Parathyroid adenoma (tissue), 2 donors: ENCODE results near the gene CXorf58.
A peak's percentile ranks its signal among the peaks of the same experiment; 100 is the strongest.

Source experiments
- H2AFZ ChIP-seq: fragments of 300-600 bp; sonication (generic); one replicate; pipeline ENCODE4 v1.7.0; 2017; ENCODE audit warnings: antibody characterized with exemption, mild to moderate bottlenecking
- H3K27ac ChIP-seq: fragments of 300-600 bp; sonication (generic); one replicate; pipeline ENCODE4 v1.7.0; 2017
- H3K27me3 ChIP-seq: fragments of 300-600 bp; sonication (generic); one replicate; pipeline ENCODE4 v1.7.0; 2017; ENCODE audit warnings: low read length; ENCODE audit not compliant: control insufficient read depth, insufficient read depth
- H3K36me3 ChIP-seq: fragments of 300-600 bp; sonication (generic); one replicate; pipeline ENCODE4 v1.7.0; 2017; ENCODE audit warnings: low read length; ENCODE audit not compliant: control insufficient read depth, insufficient read depth
- H3K4me1 ChIP-seq: fragments of 300-600 bp; sonication (generic); one replicate; pipeline ENCODE4 v1.7.0; 2017; ENCODE audit warnings: control low read depth
- H3K4me2 ChIP-seq: fragments of 300-600 bp; sonication (generic); one replicate; pipeline ENCODE4 v1.7.0; 2017; ENCODE audit warnings: low read length
- H3K4me3 ChIP-seq: fragments of 300-600 bp; sonication (generic); one replicate; pipeline ENCODE4 v1.7.0; 2017; ENCODE audit warnings: low read depth, low read length
- H3K79me2 ChIP-seq: fragments of 300-600 bp; sonication (generic); one replicate; pipeline ENCODE4 v1.7.0; 2017; ENCODE audit warnings: control low read depth
- H3K9ac ChIP-seq: fragments of 300-600 bp; sonication (generic); one replicate; pipeline ENCODE4 v1.7.0; 2017; ENCODE audit warnings: mild to moderate bottlenecking
- H3K9me3 ChIP-seq: fragments of 300-600 bp; sonication (generic); one replicate; pipeline ENCODE4 v1.7.0; 2017; ENCODE audit warnings: low read length; ENCODE audit not compliant: control insufficient read depth
- CTCF ChIP-seq: fragments of 300-600 bp; sonication (generic); IDR thresholded peaks from one replicate; pipeline ENCODE4 v1.7.0; 2017; ENCODE audit warnings: antibody characterized with exemption, mild to moderate bottlenecking
- donor health status: primary hyperparathyroidism.

The CXorf58 gene

GRCh38 chrX:23908219-23909004 is 606 bp downstream of the CXorf58 start:
- H3K9ac ChIP-seq: no peak overlapping the region
- H3K79me2 ChIP-seq: no peaks in the 10 kb centered on the region
- H3K36me3 ChIP-seq: no peaks in the 10 kb centered on the region
- peaks cover 7% of the 10 kb centered on the region for H3K4me1 ChIP-seq
- TF ChIP-seq CTCF: peak; percentile 36
- peak overlapping the region; percentile 92 for H2AFZ ChIP-seq
- peak overlapping the region; percentile 94 for H3K27ac ChIP-seq
- peak overlapping the region; percentile 71 for H3K4me3 ChIP-seq
- no peaks in the 10 kb centered on the region for H3K27me3 ChIP-seq
- no peaks in the 10 kb centered on the region for H3K9me3 ChIP-seq
- H3K4me2 ChIP-seq: peak overlapping the region; percentile 62

GRCh38 chrX:23911126-23911835 is 3.5 kb downstream of the CXorf58 start:
- H3K27me3 ChIP-seq: no peaks in the 10 kb centered on the region
- H3K9me3 ChIP-seq: no peaks in the 10 kb centered on the region
- H3K36me3 ChIP-seq: no peaks in the 10 kb centered on the region
- H3K4me3 ChIP-seq: no peak overlapping the region
- H2AFZ ChIP-seq: no peak overlapping the region
- no peak for TF ChIP-seq CTCF
- no peak overlapping the region for H3K27ac ChIP-seq
- H3K9ac ChIP-seq: no peak overlapping the region
- H3K4me1 ChIP-seq: peaks cover 3% of the 10 kb centered on the region
- H3K79me2 ChIP-seq: no peaks in the 10 kb centered on the region
- H3K4me2 ChIP-seq: no peak overlapping the region

- H2AFZ ChIP-seq: no peak overlapping the region
- H3K27me3 ChIP-seq: no peaks in the 10 kb centered on the region
- no peak overlapping the region for H3K4me2 ChIP-seq
- H3K79me2 ChIP-seq: no peaks in the 10 kb centered on the region
- H3K4me1 ChIP-seq: no peaks in the 10 kb centered on the region
- no peak overlapping the region for H3K4me3 ChIP-seq
- no peaks in the 10 kb centered on the region for H3K36me3 ChIP-seq
- no peak for TF ChIP-seq CTCF
- H3K9ac ChIP-seq: no peak overlapping the region
- no peak overlapping the region for H3K27ac ChIP-seq
- H3K9me3 ChIP-seq: no peaks in the 10 kb centered on the region
Measured at GRCh38 chrX:23919148-23919547, 11.3 kb downstream of the CXorf58 start.

- Histone ChIP-seq H3K4me3 (no peak overlapping the region), H3K4me2 (no peak overlapping the region), H3K9ac (no peak overlapping the region), H2AFZ (no peak overlapping the region), H3K27me3 (no peaks in the 10 kb centered on the region), H3K27ac (no peak overlapping the region), H3K9me3 (no peaks in the 10 kb centered on the region), H3K36me3 (no peaks in the 10 kb centered on the region), H3K79me2 (no peaks in the 10 kb centered on the region), H3K4me1 (no peaks in the 10 kb centered on the region)
- no peak for TF ChIP-seq CTCF
Measured at GRCh38 chrX:23919706-23920320, 12.0 kb downstream of the CXorf58 start.
